GM06990 (cell line): ENCODE measurements around the gene VPS26A.

Experiments
- DNase-seq: peaks from one replicate; pipeline ENCODE4 v3.0.0-alpha.2; 2011; ENCODE audit not compliant: insufficient read length; ENCODE audit errors: extremely low read depth
- H3K27me3 ChIP-seq: replicated peaks from 2 replicates; pipeline ENCODE4 v1.6.0; 2011; ENCODE audit warnings: low read length; ENCODE audit not compliant: control insufficient read depth, insufficient read depth
- H3K36me3 ChIP-seq: 2 replicates; pipeline ENCODE4 v1.5.1; 2011; ENCODE audit warnings: low read length; ENCODE audit not compliant: control insufficient read depth, insufficient read depth
- H3K4me3 ChIP-seq: replicated peaks from 2 replicates; pipeline ENCODE4 v1.5.1; 2011; ENCODE audit warnings: low read depth, mild to moderate bottlenecking, control low read depth, low read length
- CTCF ChIP-seq: IDR thresholded peaks from 2 replicates; pipeline ENCODE4 v1.5.1; 2011; ENCODE audit warnings: low read length, control low read depth, mild to moderate bottlenecking, inconsistent platforms; ENCODE audit not compliant: insufficient read depth, poor library complexity, severe bottlenecking

VPS26A gene

DNA sequence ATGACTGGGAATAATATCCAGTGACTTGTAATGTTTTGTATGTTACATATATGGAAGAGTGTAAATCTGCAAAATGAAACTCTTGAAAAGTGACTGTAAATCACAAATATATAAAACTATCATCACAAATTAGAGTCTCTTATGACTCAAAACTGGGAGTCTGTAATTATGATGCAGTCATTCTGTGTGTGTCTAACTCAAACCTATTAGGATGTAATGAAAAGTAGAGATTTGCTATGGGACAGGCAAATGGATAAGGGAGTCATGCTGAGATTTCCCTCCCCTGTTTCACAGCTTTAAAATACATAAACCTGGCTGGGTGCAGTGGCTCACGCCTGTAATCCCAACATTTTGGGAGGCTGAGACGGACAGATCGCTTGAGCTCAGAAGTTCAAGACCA, 87.5 kb downstream of the VPS26A start:
- Histone ChIP-seq H3K27me3 (no peaks in the 10 kb centered on the region; the same call in 1 of the 2 replicates), H3K4me3 (no peak overlapping the region), H3K36me3 (peaks cover 9% of the 10 kb centered on the region)
- TF ChIP-seq CTCF = no peak
- no peak for DNase-seq

DNA sequence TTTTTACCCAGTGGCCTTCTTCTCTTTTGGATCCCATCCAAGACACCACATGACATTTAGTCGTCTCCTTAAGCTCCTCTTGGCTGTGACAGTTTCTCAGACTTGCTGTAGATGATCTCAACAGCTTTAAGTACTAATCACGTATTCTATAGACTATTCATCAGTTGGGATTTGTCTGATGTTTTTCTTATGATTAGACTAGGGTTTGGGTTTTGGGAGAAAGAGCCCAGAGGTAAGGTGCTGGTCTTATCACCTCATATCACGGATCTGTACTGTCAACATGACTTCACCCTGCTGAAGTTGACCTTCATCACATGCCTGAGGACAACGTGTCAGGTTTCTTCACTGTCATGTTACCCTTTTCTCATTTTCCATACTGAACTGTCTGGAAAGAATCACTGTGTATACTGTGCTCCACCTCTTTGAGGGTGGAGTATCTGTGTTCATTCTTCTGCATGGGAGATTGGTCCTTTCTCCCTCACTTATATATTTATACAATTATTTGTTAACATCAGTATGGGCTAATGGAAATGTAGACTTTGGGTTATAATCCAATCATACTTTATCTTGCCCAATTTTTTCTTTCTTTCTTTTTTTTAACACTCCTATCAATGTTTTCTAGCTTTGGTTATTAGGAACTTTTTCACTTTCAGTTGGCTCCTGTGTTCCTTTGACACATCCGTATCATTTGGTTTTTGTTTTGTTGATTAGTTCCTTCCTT, 89.8 kb downstream of the VPS26A start:
- no peak overlapping the region for H3K4me3 ChIP-seq
- TF ChIP-seq CTCF = no peak
- H3K36me3 ChIP-seq = peaks cover under 1% of the 10 kb centered on the region; the same call in 1 of the 2 replicates
- DNase-seq = no peak
- no peaks in the 10 kb centered on the region; the same call in 1 of the 2 replicates for H3K27me3 ChIP-seq

DNA sequence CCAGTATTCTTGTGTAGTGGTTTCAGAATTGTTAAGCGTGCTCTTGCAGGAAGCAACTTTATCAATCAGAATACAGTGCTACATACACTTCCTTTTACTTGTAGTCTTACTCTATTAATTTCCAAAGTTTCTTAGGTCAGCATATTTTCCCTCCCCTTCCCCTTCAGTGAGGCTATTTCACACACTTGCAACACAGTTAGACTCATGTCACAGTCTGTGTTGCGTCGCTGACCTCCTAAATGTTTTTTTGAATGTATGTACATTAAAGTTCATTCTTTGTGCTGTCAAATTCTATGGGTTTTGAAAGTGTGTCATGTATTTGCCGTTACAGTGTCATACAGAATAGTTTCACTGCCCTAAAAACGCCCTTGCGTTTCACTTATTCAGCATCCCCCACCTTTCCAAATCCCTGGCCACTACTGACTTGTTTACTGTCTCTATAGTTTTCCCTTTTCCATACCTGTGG, 90.7 kb downstream of the VPS26A start:
- H3K27me3 ChIP-seq = no peaks in the 10 kb centered on the region; the same call in 1 of the 2 replicates
- no peak for TF ChIP-seq CTCF
- no peak for DNase-seq
- no peaks in the 10 kb centered on the region for H3K36me3 ChIP-seq
- H3K4me3 ChIP-seq = no peak overlapping the region

DNA sequence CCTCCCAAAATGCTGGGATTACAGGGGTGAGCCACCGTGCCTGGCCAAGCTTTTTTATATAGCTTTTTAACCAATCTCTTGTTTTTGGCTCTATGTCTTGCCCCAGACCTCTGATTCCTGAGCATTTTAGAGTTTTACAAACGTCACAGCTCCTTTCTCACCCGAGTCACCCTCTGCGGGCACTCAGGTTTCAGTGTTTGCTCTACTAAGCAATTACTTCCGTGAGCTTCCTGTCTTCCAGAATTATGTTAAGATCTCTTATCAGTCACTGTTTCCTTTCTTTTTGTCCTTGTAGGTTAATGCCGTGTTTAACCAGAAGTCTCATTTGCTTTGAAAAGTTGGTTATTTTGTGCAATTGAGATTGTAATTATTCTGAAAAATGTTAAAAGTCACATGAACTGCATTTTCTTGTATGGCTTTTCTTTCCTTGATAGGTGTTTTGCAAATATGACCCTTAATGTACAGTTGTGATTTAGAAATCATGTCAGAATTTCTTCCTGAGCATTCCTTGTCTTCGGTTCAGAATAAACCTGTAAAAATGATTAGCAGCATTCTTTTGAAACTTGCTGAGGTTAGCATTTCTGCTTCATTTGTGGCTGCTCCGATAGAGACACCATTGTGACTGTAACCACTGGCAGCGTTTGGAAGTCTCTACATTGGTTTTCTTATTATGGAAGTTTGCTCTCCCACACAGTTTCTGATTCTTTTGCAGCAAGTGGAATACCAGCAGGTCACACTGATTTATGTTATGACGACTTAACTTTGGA, 91.6 kb downstream of the VPS26A start:
- TF ChIP-seq CTCF = no peak
- no peak overlapping the region for H3K4me3 ChIP-seq
- no peaks in the 10 kb centered on the region; the same call in 1 of the 2 replicates for H3K27me3 ChIP-seq
- DNase-seq = no peak
- H3K36me3 ChIP-seq = no peaks in the 10 kb centered on the region

DNA sequence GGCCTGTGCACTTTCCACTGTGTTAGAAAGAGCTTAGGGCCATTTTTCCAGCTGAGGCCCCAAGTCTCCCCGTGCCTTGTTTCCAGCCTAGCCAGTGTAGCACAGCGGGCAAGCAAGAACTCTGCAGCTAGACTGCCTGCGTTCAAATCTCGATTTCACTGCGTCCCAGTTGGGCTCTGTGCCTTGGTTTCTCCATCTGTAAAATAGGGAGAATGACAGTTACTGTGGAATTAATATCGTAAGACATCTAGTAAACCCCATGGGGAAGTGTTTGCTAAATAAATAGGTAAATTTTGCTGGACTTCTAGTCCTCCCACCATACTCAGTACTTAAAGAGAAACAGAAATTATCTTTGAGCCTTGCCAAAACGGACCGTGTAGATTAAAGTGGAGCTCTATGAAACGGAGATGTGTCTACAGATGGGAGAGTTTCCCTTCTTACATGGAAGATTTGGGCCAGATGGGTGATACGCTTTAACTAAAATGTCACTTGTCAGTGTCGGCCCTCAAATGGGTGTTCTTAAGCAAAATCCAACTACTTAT, 92.7 kb downstream of the VPS26A start:
- no peak for TF ChIP-seq CTCF
- no peak overlapping the region for H3K4me3 ChIP-seq
- DNase-seq = no peak
- no peaks in the 10 kb centered on the region for H3K36me3 ChIP-seq
- H3K27me3 ChIP-seq = no peaks in the 10 kb centered on the region; the same call in 1 of the 2 replicates
